Muscle of leg (tissue), 11 donors: Measurements from ENCODE around the gene TRIM72. TPM values are rescaled to one million over a fixed set of nuclear protein-coding genes. Genes with fewer than 3 reads are reported as not detected.
"Not testable (repeated sequence)": the region's sequence is repeated elsewhere in the genome, so short reads cannot be mapped to it uniquely, and the experiment has no call there.

Experiments
- DNase-seq: peaks from one replicate; pipeline ENCODE4 v3.0.0; 2013
- H3K27ac ChIP-seq: one replicate; pipeline ENCODE4 v1.5.1; 2013; ENCODE audit warnings: mild to moderate bottlenecking, low read length, control low read depth
- H3K27me3 ChIP-seq: one replicate; pipeline ENCODE4 v1.6.1; 2013; ENCODE audit warnings: low read length; ENCODE audit not compliant: control insufficient read depth, insufficient read depth
- H3K36me3 ChIP-seq: one replicate; pipeline ENCODE4 v1.6.1; 2013; ENCODE audit warnings: low read length; ENCODE audit not compliant: control insufficient read depth, insufficient read depth
- H3K4me1 ChIP-seq: one replicate; pipeline ENCODE4 v1.6.1; 2013; ENCODE audit warnings: low read length; ENCODE audit not compliant: control insufficient read depth, insufficient read depth
- H3K4me3 ChIP-seq: one replicate; pipeline ENCODE4 v1.5.1; 2013; ENCODE audit warnings: low read length, control low read depth
- H3K9me3 ChIP-seq: replicated peaks from 2 replicates; pipeline ENCODE4 v1.6.1; 2013; ENCODE audit warnings: low read depth, low read length; ENCODE audit not compliant: control insufficient read depth
- WGBS: methylation state at CpG from one replicate; pipeline ENCODE4 v1.1.5; 2013; ENCODE audit warnings: missing lambda C conversion rate; ENCODE audit not compliant: insufficient coverage; 5-methylcytosine and 5-hydroxymethylcytosine counted together
- polyA plus RNA-seq, 8 donors: library from polyadenylated mRNA; unstranded; fragments of 120-200 nt; gene quantifications; one replicate each; pipeline versions ENCODE4 v1.2.1 to v1.2.3, GENCODE V29; 2013; ENCODE audit warnings: inconsistent platforms in 1 of 8, low replicate concordance in 1 of 8; ENCODE audit not compliant: insufficient read length in 8 of 8, insufficient read depth in 1 of 8
- total RNA-seq: library from RNA; stranded (reverse); fragments of 120-200 nt; gene quantifications from one replicate; pipeline ENCODE4 v1.2.4, GENCODE V29; 2013

The TRIM72 gene
- total and polyA plus RNA-seq, 9 donors: 47.7 to 83.0 (median 55.5) TPM

- Histone ChIP-seq H3K27ac (no peak overlapping the region), H3K36me3 (peaks cover 30% of the 10 kb centered on the region), H3K9me3 (no peaks in the 10 kb centered on the region), H3K27me3 (no peaks in the 10 kb centered on the region), H3K4me1 (peaks cover 5% of the 10 kb centered on the region), H3K4me3 (no peak overlapping the region)
- WGBS: no CpG with 5 or more reads among the region's 4 CpGs
- no peak for DNase-seq
These were observed 14.3 kb downstream of the TRIM72 start for GRCh38 chr16:31228206-31228605.

GRCh38 chr16:31229501-31229900 lies 15.6 kb downstream of the TRIM72 start:
- H3K4me3 ChIP-seq: no peak overlapping the region
- no peak for DNase-seq
- peaks cover 5% of the 10 kb centered on the region for H3K4me1 ChIP-seq
- H3K27me3 ChIP-seq: no peaks in the 10 kb centered on the region
- peaks cover 23% of the 10 kb centered on the region for H3K36me3 ChIP-seq
- WGBS: 28% methylated on average over 6 of the region's 10 CpGs
- peaks cover 2% of the 10 kb centered on the region for H3K9me3 ChIP-seq
- no peak overlapping the region for H3K27ac ChIP-seq

DNA sequence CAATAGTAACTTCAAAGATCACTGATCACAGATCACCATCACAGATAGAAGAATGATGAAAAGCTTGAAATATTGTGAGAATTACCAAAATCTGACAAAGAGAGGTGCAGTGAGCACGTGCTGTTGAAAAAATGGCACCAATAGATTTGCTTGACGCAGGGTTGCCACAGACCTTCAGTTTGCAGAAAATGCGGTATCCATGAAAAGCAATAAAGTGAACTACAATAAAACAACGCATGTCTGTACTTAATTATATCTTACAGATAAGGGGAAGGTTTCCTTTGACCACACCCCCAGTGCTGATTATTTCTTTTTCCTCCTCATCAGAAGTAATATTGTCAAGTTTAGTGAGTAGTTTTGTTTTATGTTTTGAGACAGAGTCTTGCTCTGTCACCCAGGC lies 24.1 kb downstream of the TRIM72 start:
- WGBS: 50% methylated on average over 1 of the region's 4 CpGs
- Histone ChIP-seq H3K27me3 (peaks cover 2% of the 10 kb centered on the region), H3K9me3 (peaks cover 6% of the 10 kb centered on the region), H3K4me1 (no peaks in the 10 kb centered on the region), H3K36me3 (no peaks in the 10 kb centered on the region), H3K27ac (no peak overlapping the region), H3K4me3 (no peak overlapping the region)
- DNase-seq: no peak

GRCh38 chr16:31242206-31242605 lies 28.3 kb downstream of the TRIM72 start:
- Histone ChIP-seq H3K9me3 (no peaks in the 10 kb centered on the region), H3K4me1 (no peaks in the 10 kb centered on the region), H3K4me3 (no peak overlapping the region), H3K27me3 (peaks cover 9% of the 10 kb centered on the region), H3K27ac (no peak overlapping the region), H3K36me3 (no peaks in the 10 kb centered on the region)
- no peak for DNase-seq
- 32% methylated on average over 2 of the region's 6 CpGs for WGBS

DNA sequence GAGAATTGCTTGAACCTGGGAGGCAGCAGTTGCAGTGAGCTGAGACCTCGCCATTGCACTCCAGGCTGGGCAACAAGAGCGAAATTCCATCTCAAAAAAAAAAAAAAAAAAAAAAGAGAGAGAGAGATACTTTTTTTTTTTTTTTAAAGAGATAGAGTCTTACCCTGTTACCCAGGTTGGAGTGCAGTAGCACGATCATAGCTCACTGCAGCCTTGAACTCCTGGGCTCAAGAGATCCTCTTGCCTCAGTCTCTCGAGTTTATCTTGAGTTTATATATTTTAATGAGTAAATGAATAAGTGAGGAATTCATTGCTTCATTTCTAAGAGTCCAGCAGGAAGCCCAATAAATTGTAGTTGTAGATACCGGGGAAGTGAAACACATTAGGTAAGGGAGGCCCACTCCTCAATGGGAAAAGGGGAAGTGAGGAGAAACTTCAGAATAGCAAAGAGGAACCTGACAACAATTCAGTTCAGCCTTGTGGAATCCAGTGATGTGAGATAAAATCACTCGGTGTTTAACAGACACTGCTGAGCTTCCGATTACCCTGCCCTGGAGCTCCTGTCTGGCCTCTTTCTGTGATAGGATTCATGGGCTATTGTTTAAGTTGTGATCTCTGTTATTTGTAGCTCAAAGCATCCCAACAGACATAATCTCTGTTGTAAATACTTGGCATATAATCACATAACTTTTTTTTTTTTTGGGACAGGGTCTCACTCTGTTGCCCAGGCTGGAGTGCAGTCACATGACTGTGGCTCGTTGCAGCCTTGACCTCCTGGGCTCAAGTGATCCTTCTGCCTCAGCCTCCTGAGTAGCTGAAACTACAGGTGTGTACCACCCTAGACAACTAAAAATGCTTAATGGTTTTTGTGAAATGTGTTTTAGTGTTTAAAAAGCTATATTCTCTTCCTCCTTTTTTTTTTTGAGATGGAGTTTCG lies 30.1 kb downstream of the TRIM72 start:
- no peak overlapping the region for H3K27ac ChIP-seq
- H3K36me3 ChIP-seq: no peaks in the 10 kb centered on the region
- peaks cover 9% of the 10 kb centered on the region for H3K27me3 ChIP-seq
- no peaks in the 10 kb centered on the region for H3K4me1 ChIP-seq
- peak; percentile 52 for DNase-seq
- WGBS: 100% methylated on average over 1 of the region's 9 CpGs
- H3K9me3 ChIP-seq: no peaks in the 10 kb centered on the region
- no peak overlapping the region for H3K4me3 ChIP-seq

DNA sequence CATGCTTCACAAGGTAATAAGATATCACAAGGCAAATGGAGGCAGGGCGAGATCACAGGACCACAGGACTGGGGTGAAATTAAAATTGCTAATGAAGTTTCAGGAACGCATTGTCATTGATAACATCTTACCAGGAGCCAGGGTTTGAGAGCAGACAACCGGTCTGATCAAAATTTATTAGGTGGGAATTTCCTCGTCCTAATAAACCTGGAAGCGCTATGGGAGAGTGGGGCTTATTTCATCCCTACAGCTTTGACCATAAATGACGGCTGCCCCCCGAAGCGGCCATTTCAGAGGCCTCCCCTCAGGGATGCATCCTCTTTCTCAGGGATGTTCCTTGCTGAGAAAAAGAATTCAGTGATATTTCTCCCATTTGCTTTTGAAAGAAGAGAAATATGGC lies 31.7 kb downstream of the TRIM72 start:
- not testable (repeated sequence) for H3K27ac ChIP-seq, DNase-seq, H3K9me3 ChIP-seq, H3K4me3 ChIP-seq, H3K36me3 ChIP-seq, H3K4me1 ChIP-seq, H3K27me3 ChIP-seq
- no CpG with 5 or more reads among the region's 8 CpGs for WGBS

DNA sequence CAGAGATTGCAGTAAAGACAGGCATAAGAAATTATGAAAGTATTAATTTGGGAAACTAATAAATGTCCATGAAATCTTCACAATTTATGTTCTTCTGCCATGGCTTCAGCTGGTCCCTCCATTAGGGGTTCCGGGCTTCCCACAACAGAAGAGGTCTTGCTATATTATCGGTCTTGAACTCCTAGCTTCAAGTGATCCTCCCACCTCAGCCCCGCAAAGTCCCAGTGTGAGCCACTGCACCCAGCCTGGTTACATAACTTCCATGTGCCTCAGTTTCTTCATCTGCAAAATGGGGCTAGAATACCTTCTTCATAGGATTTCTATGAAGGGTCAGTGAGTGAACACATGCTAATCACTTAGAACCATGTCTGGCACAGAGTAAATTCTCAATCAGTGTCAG lies 32.4 kb downstream of the TRIM72 start:
- Histone ChIP-seq H3K27me3 (peaks cover 9% of the 10 kb centered on the region), H3K4me1 (no peaks in the 10 kb centered on the region)
- 90% methylated on average over 2 of the region's 3 CpGs for WGBS

DNA sequence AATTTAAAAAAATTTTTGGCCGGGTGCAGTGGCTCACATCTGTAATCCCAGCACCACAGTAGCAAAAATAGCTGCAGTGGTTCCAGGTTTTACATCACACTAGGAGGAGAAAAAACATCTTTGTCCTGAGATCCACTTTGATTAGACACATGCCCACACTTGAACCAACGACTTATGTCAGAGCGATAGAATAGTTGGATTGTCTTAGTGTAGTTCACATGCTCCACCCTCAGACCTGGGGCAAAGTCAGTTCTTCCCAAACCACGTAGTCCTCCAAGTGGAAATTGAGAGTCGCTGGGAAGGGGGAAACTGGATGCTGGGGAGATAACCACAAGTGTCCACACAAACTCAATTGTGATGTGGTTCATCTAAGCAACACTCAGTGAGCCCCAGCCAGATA lies 34.4 kb downstream of the TRIM72 start:
- no peak overlapping the region for H3K27ac ChIP-seq
- no peak overlapping the region for H3K4me3 ChIP-seq
- H3K9me3 ChIP-seq: no peaks in the 10 kb centered on the region
- DNase-seq: no peak
- 86% methylated on average over 1 of the region's 5 CpGs for WGBS
- H3K4me1 ChIP-seq: no peaks in the 10 kb centered on the region
- H3K27me3 ChIP-seq: peaks cover 7% of the 10 kb centered on the region
- no peaks in the 10 kb centered on the region for H3K36me3 ChIP-seq

More for the DNA sequence above, 32.4 kb downstream of the TRIM72 start:
- no peak overlapping the region for H3K4me3 ChIP-seq
- DNase-seq: no peak
- no peaks in the 10 kb centered on the region for H3K9me3 ChIP-seq
- no peak overlapping the region for H3K27ac ChIP-seq
- H3K36me3 ChIP-seq: no peaks in the 10 kb centered on the region

GRCh38 chr16:31250782-31251384 lies 37.0 kb downstream of the TRIM72 start:
- WGBS: 98% methylated on average over 5 of the region's 7 CpGs
- Histone ChIP-seq H3K27me3 (peaks cover 3% of the 10 kb centered on the region), H3K36me3 (no peaks in the 10 kb centered on the region), H3K4me3 (no peak overlapping the region), H3K27ac (no peak overlapping the region), H3K4me1 (no peaks in the 10 kb centered on the region), H3K9me3 (no peaks in the 10 kb centered on the region)
- no peak for DNase-seq

DNA sequence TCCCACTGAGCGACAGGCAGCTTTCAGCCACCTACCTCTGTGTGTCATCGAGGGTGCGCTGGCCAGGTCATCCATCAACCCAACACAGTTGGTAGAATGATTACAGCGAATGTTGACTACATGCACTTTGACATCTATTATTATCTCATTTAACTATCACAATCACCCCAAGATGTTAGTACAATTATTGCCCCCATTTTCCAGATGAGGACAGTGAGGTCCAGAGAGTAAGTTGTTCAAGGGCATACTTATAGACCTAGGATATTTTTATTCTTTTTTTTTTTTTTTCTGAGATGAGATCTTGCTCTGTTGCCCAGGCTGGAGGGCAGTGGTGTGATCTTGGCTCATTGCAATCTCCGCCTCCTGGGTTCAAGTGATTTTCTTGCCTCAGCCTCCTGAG lies 37.5 kb downstream of the TRIM72 start:
- no peak for DNase-seq
- Histone ChIP-seq H3K9me3 (no peaks in the 10 kb centered on the region), H3K27ac (no peak overlapping the region), H3K27me3 (peaks cover under 1% of the 10 kb centered on the region), H3K36me3 (no peaks in the 10 kb centered on the region), H3K4me1 (no peaks in the 10 kb centered on the region), H3K4me3 (no peak overlapping the region)
- 100% methylated on average over 4 of the region's 5 CpGs for WGBS
